Measurements from ENCODE around the gene TLCD3A. TPM values are rescaled to one million over a fixed set of nuclear protein-coding genes. Genes with fewer than 3 reads are reported as not detected.

Gene TLCD3A
- total RNA-seq, 4 donors from 2014 or later: 2.8 to 13.6 (median 7.1) TPM

DNA sequence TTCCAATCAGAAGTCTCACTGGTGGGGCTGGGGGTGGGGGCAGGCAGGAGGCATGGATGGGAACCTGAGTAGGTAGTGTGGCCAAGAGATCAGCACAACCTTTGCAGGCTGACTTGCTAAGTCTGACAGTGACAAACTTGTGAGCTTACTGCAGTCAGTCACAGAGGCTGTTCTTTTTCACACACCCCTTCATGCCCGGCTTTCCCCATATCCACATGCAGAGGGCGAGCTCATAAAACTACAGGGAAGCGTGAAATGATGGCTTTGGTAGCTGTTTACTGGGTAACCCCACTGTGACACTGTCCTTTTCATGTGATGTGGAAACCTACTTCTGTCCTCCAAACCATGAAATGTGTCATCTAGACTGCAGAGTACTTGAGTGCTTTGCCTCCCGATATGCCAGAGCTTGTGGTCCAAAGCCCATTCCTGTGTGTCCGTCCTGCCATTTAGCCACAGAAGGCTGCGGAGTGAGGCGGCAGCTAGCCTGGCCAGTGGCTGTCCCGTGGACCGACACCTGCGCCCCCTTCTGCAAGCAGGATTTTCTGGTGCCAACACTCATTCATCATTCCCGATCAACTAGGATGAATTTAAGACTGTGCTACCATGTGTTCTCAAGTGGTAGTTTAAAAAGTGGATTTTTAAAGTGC is 9.9 kb downstream of the TLCD3A start:
- Histone ChIP-seq H3K36me3 (peaks cover 0 to 96% of the 10 kb centered on the region in 2 donors), H3K4me3 (no peak overlapping the region), H3K4me1 (no peaks in the 10 kb centered on the region), H3K27ac (no peak overlapping the region), H3K9me3 (no peaks in the 10 kb centered on the region), H3K27me3 (no peaks in the 10 kb centered on the region)
- ATAC-seq: no peak
- TF ChIP-seq, protein P1, sequence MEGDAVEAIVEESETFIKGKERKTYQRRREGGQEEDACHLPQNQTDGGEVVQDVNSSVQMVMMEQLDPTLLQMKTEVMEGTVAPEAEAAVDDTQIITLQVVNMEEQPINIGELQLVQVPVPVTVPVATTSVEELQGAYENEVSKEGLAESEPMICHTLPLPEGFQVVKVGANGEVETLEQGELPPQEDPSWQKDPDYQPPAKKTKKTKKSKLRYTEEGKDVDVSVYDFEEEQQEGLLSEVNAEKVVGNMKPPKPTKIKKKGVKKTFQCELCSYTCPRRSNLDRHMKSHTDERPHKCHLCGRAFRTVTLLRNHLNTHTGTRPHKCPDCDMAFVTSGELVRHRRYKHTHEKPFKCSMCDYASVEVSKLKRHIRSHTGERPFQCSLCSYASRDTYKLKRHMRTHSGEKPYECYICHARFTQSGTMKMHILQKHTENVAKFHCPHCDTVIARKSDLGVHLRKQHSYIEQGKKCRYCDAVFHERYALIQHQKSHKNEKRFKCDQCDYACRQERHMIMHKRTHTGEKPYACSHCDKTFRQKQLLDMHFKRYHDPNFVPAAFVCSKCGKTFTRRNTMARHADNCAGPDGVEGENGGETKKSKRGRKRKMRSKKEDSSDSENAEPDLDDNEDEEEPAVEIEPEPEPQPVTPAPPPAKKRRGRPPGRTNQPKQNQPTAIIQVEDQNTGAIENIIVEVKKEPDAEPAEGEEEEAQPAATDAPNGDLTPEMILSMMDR (IDR thresholded peaks at IDR 0.05): no peak
- TF ChIP-seq POLR2AphosphoS5 (IDR thresholded peaks at IDR 0.05) (no peak), POLR2A (IDR thresholded peaks at IDR 0.05) (no peak), EP300 (IDR thresholded peaks at IDR 0.05) (no peak)
- WGBS, 2 donors (ENCODE audit: low coverage in 1 of 2): 70 to 82% methylated on average over 2 to 6 of the region's 11 CpGs

DNA sequence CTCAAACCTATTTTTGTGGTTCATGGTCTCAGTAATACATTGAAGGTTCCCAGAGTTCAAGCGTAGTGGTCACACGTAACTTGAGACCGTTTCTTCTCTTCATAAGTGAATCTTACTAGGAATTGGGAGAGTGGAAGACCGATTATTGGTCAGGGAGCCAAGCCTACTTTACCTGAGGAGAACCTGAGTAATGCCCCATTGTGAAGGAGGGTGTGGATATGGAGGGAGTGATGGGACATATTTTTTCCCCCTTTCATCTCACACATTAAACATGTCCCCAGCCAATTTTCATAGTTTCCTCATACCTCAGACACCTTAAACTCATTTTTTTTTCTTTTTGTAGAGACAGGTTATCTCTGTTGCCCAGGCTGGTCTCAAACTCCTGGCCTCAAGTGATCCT is 10.7 kb downstream of the TLCD3A start:
- H3K36me3 ChIP-seq: peaks cover 0 to 100% of the 10 kb centered on the region in 2 donors
- H3K4me1 ChIP-seq: no peaks in the 10 kb centered on the region
- H3K4me3 ChIP-seq: no peak overlapping the region
- no peaks in the 10 kb centered on the region for H3K9me3 ChIP-seq
- 91 to 100% methylated on average over 1 to 4 of the region's 4 CpGs for WGBS, 2 donors (ENCODE audit: low coverage in 1 of 2)
- no peaks in the 10 kb centered on the region for H3K27me3 ChIP-seq
- ATAC-seq: no peak
- TF ChIP-seq POLR2AphosphoS5 (IDR thresholded peaks at IDR 0.05) (no peak), EP300 (IDR thresholded peaks at IDR 0.05) (no peak), POLR2A (IDR thresholded peaks at IDR 0.05) (no peak)
- TF ChIP-seq, protein P1 (IDR thresholded peaks at IDR 0.05): no peak
- no peak overlapping the region for H3K27ac ChIP-seq

DNA sequence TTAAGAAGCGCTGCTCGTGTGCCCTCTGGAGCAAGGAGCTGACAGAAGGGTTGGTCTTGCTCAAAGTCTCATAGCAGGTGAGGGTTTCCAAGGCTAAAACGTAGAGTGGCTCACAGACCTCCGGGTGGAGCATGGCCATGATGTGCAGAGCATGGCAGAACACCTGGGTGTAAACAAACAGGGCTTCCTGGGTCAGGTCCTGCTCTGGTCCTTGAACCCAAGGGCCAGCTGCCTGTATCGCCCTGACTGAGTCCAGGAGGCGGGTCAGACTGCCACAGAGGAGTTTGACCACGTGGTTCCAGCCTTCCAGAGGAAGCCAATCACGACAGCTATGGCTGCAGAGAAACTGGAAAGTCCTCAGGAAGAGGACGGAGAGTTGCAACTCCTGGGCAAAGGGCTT is 12.5 kb downstream of the TLCD3A start:
- TF ChIP-seq, protein P1 (IDR thresholded peaks at IDR 0.05): no peak
- no peak for TF ChIP-seq POLR2AphosphoS5 (IDR thresholded peaks at IDR 0.05)
- TF ChIP-seq EP300 (IDR thresholded peaks at IDR 0.05): no peak
- no peak for TF ChIP-seq POLR2A (IDR thresholded peaks at IDR 0.05)
- WGBS, 2 donors (ENCODE audit: low coverage in 1 of 2): 100% methylated on average over 2 of the region's 9 CpGs; no CpG with 5 or more reads in 1 of the 2 donors
- peaks cover 0 to 4% (median 0%) of the 10 kb centered on the region in 3 donors for H3K4me1 ChIP-seq
- H3K36me3 ChIP-seq: peaks cover 0 to 88% of the 10 kb centered on the region in 2 donors
- H3K4me3 ChIP-seq: no peak overlapping the region
- no peaks in the 10 kb centered on the region for H3K27me3 ChIP-seq
- H3K27ac ChIP-seq: no peak overlapping the region
- H3K9me3 ChIP-seq: no peaks in the 10 kb centered on the region
- no peak for ATAC-seq

DNA sequence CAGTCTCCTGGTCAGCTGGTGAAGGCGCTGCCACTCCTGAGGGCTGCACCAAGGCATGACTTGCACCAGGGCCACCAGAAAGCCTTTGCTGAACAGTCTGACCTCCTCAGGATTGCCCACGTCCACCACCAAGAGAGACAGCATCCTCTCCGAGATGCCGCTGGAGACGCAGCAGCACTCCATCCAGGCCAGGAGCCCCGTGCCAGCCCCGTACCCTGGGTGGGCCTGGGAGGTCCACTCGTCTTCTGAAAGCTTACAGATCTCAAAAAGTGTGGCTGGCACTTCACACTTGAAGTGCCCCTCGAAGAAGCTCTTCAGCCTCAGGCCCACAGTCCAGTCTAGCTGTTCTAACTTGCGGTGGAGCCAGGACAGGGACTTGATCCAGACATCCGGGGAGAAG is 13.0 kb downstream of the TLCD3A start:
- Histone ChIP-seq H3K27ac (no peak overlapping the region), H3K36me3 (peaks cover 0 to 83% of the 10 kb centered on the region in 2 donors), H3K4me3 (no peak overlapping the region), H3K27me3 (no peaks in the 10 kb centered on the region), H3K4me1 (peaks cover 0 to 9% (median 0%) of the 10 kb centered on the region in 3 donors), H3K9me3 (no peaks in the 10 kb centered on the region)
- ATAC-seq: no peak
- no peak for TF ChIP-seq EP300 (IDR thresholded peaks at IDR 0.05)
- no peak for TF ChIP-seq POLR2A (IDR thresholded peaks at IDR 0.05)
- no peak for TF ChIP-seq POLR2AphosphoS5 (IDR thresholded peaks at IDR 0.05)
- TF ChIP-seq, protein P1 (IDR thresholded peaks at IDR 0.05): no peak
- WGBS, 2 donors (ENCODE audit: low coverage in 1 of 2): 92% methylated on average over 4 of the region's 11 CpGs; no CpG with 5 or more reads in 1 of the 2 donors

DNA sequence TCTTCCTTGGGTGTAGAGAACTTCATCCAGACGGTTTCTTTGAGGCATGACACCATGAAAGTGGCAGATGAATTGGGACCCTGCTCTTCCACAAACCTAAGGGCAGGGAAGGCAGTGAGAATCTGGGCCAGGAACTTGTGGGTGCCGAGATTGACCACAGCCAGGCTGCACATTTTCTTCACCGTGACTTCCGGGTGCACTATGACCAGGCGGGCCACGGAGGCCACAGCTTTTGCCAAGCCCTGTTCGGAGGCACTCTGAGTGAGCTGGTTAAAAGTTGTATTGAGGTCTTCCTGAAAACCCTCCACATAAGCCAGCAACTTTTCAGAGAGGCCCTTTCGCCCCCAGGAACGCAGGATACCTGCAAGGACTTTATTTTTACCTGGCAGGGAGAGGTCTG is 13.8 kb downstream of the TLCD3A start:
- ATAC-seq: no peak
- peaks cover 0 to 16% (median 0%) of the 10 kb centered on the region in 3 donors for H3K4me1 ChIP-seq
- TF ChIP-seq, protein P1 (IDR thresholded peaks at IDR 0.05): no peak
- TF ChIP-seq POLR2AphosphoS5 (IDR thresholded peaks at IDR 0.05) (no peak), EP300 (IDR thresholded peaks at IDR 0.05) (no peak)
- no peaks in the 10 kb centered on the region for H3K27me3 ChIP-seq
- H3K27ac ChIP-seq: no peak overlapping the region
- H3K36me3 ChIP-seq: peaks cover 0 to 76% of the 10 kb centered on the region in 2 donors
- H3K9me3 ChIP-seq: no peaks in the 10 kb centered on the region
- no peak overlapping the region for H3K4me3 ChIP-seq
- WGBS, 2 donors (ENCODE audit: low coverage in 1 of 2): 80 to 93% methylated on average over 1 to 5 of the region's 9 CpGs

Measured in gastroesophageal sphincter (tissue), 4 donors.